ENCODE measurements around the gene ZNF804B. TPM values are rescaled to one million over a fixed set of nuclear protein-coding genes. Genes with fewer than 3 reads are reported as not detected.

The ZNF804B gene
- total RNA-seq, 1 donor from 2014 or later = not detected

GRCh38 chr7:88942815-88943501, 183.5 kb downstream of the ZNF804B start:
- Mint-ChIP-seq H3K4me3 (ENCODE audit: low read depth) (no peak overlapping the region), H3K27me3 (ENCODE audit: low read depth) (no peaks in the 10 kb centered on the region), H3K4me1 (ENCODE audit: low read depth) (no peaks in the 10 kb centered on the region), H3K9me3 (no peaks in the 10 kb centered on the region), H3K27ac (no peak overlapping the region), H3K36me3 (ENCODE audit: low read depth) (no peaks in the 10 kb centered on the region)
- DNase-seq (ENCODE audit: low spot score) = no peak
- intact Hi-C loops (cut with micrococcal nuclease) = no loop called here

GRCh38 chr7:88951826-88952225, 192.3 kb downstream of the ZNF804B start:
- no peak for DNase-seq (ENCODE audit: low spot score)
- no peaks in the 10 kb centered on the region for H3K4me1 Mint-ChIP-seq (ENCODE audit: low read depth)
- no peaks in the 10 kb centered on the region for H3K27me3 Mint-ChIP-seq (ENCODE audit: low read depth)
- H3K4me3 Mint-ChIP-seq (ENCODE audit: low read depth) = no peak overlapping the region
- intact Hi-C loops (cut with micrococcal nuclease) = no loop called here
- no peaks in the 10 kb centered on the region for H3K36me3 Mint-ChIP-seq (ENCODE audit: low read depth)
- no peaks in the 10 kb centered on the region for H3K9me3 Mint-ChIP-seq
- H3K27ac Mint-ChIP-seq = no peak overlapping the region

- no peak overlapping the region for H3K27ac Mint-ChIP-seq
- intact Hi-C loops (cut with micrococcal nuclease) = no loop called here
- H3K36me3 Mint-ChIP-seq (ENCODE audit: low read depth) = no peaks in the 10 kb centered on the region
- no peaks in the 10 kb centered on the region for H3K27me3 Mint-ChIP-seq (ENCODE audit: low read depth)
- no peaks in the 10 kb centered on the region for H3K9me3 Mint-ChIP-seq
- H3K4me1 Mint-ChIP-seq (ENCODE audit: low read depth) = no peaks in the 10 kb centered on the region
- no peak overlapping the region for H3K4me3 Mint-ChIP-seq (ENCODE audit: low read depth)
- no peak for DNase-seq (ENCODE audit: low spot score)
Observed at GRCh38 chr7:88964418-88964817, 204.9 kb downstream of the ZNF804B start.

- H3K27ac Mint-ChIP-seq = no peak overlapping the region
- intact Hi-C loops (cut with micrococcal nuclease) = no loop called here
- H3K4me1 Mint-ChIP-seq (ENCODE audit: low read depth) = no peaks in the 10 kb centered on the region
- no peaks in the 10 kb centered on the region for H3K9me3 Mint-ChIP-seq
- no peak overlapping the region for H3K4me3 Mint-ChIP-seq (ENCODE audit: low read depth)
- no peaks in the 10 kb centered on the region for H3K36me3 Mint-ChIP-seq (ENCODE audit: low read depth)
- DNase-seq (ENCODE audit: low spot score) = no peak
- H3K27me3 Mint-ChIP-seq (ENCODE audit: low read depth) = no peaks in the 10 kb centered on the region
Observed at GRCh38 chr7:88965371-88965770, 205.9 kb downstream of the ZNF804B start.

- Mint-ChIP-seq H3K4me1 (ENCODE audit: low read depth) (no peaks in the 10 kb centered on the region), H3K36me3 (ENCODE audit: low read depth) (no peaks in the 10 kb centered on the region), H3K27me3 (ENCODE audit: low read depth) (no peaks in the 10 kb centered on the region), H3K9me3 (no peaks in the 10 kb centered on the region), H3K4me3 (ENCODE audit: low read depth) (no peak overlapping the region), H3K27ac (no peak overlapping the region)
- DNase-seq (ENCODE audit: low spot score) = no peak
- intact Hi-C loops (cut with micrococcal nuclease) = no loop called here
Observed at GRCh38 chr7:88967432-88967831, 207.9 kb downstream of the ZNF804B start.

- no peaks in the 10 kb centered on the region for H3K27me3 Mint-ChIP-seq (ENCODE audit: low read depth)
- intact Hi-C loops (cut with micrococcal nuclease) = no loop called here
- H3K27ac Mint-ChIP-seq = no peak overlapping the region
- no peaks in the 10 kb centered on the region for H3K36me3 Mint-ChIP-seq (ENCODE audit: low read depth)
- no peak overlapping the region for H3K4me3 Mint-ChIP-seq (ENCODE audit: low read depth)
- DNase-seq (ENCODE audit: low spot score) = no peak
- H3K9me3 Mint-ChIP-seq = no peaks in the 10 kb centered on the region
- no peaks in the 10 kb centered on the region for H3K4me1 Mint-ChIP-seq (ENCODE audit: low read depth)
Observed at GRCh38 chr7:88969167-88969566, 209.7 kb downstream of the ZNF804B start.

GRCh38 chr7:88985295-88985694, 225.8 kb downstream of the ZNF804B start:
- no peak for DNase-seq (ENCODE audit: low spot score)
- H3K9me3 Mint-ChIP-seq = no peaks in the 10 kb centered on the region
- no peaks in the 10 kb centered on the region for H3K36me3 Mint-ChIP-seq (ENCODE audit: low read depth)
- H3K4me3 Mint-ChIP-seq (ENCODE audit: low read depth) = no peak overlapping the region
- no peaks in the 10 kb centered on the region for H3K27me3 Mint-ChIP-seq (ENCODE audit: low read depth)
- intact Hi-C loops (cut with micrococcal nuclease) = no loop called here
- no peaks in the 10 kb centered on the region for H3K4me1 Mint-ChIP-seq (ENCODE audit: low read depth)
- H3K27ac Mint-ChIP-seq = no peak overlapping the region

GRCh38 chr7:89001306-89001705, 241.8 kb downstream of the ZNF804B start:
- no peak overlapping the region for H3K27ac Mint-ChIP-seq

GRCh38 chr7:89002981-89003956, 243.8 kb downstream of the ZNF804B start:
- H3K4me1 Mint-ChIP-seq (ENCODE audit: low read depth) = peaks cover 16% of the 10 kb centered on the region
- intact Hi-C loops (cut with micrococcal nuclease) = loop anchor here (2.0 to 10.0 kb wide), 2 partner anchors 26 to 1422 kb away; no protein-coding TSS in a partner anchor
- H3K4me3 Mint-ChIP-seq (ENCODE audit: low read depth) = peak overlapping the region; percentile 69
- DNase-seq (ENCODE audit: low spot score) = no peak
- H3K27me3 Mint-ChIP-seq (ENCODE audit: low read depth) = peaks cover 5% of the 10 kb centered on the region
- H3K36me3 Mint-ChIP-seq (ENCODE audit: low read depth) = no peaks in the 10 kb centered on the region
- H3K27ac Mint-ChIP-seq = peak overlapping the region; percentile 82
- no peaks in the 10 kb centered on the region for H3K9me3 Mint-ChIP-seq

More at GRCh38 chr7:89001306-89001705, 241.8 kb downstream of the ZNF804B start:
- Mint-ChIP-seq H3K36me3 (ENCODE audit: low read depth) (no peaks in the 10 kb centered on the region), H3K9me3 (no peaks in the 10 kb centered on the region), H3K4me3 (ENCODE audit: low read depth) (no peak overlapping the region), H3K27me3 (ENCODE audit: low read depth) (peaks cover 11% of the 10 kb centered on the region), H3K4me1 (ENCODE audit: low read depth) (peaks cover 16% of the 10 kb centered on the region)
- DNase-seq (ENCODE audit: low spot score) = no peak
- intact Hi-C loops (cut with micrococcal nuclease) = loop anchor here (10.0 kb wide), 1 partner anchor 1423 kb away; no protein-coding TSS in a partner anchor

- no peaks in the 10 kb centered on the region for H3K36me3 Mint-ChIP-seq (ENCODE audit: low read depth)
- H3K9me3 Mint-ChIP-seq = no peaks in the 10 kb centered on the region
- peaks cover 4% of the 10 kb centered on the region for H3K27me3 Mint-ChIP-seq (ENCODE audit: low read depth)
- H3K27ac Mint-ChIP-seq = no peak overlapping the region
- H3K4me3 Mint-ChIP-seq (ENCODE audit: low read depth) = no peak overlapping the region
- DNase-seq (ENCODE audit: low spot score) = no peak
- intact Hi-C loops (cut with micrococcal nuclease) = no loop called here
- no peaks in the 10 kb centered on the region for H3K4me1 Mint-ChIP-seq (ENCODE audit: low read depth)
Observed at GRCh38 chr7:89012016-89012415, 252.5 kb downstream of the ZNF804B start.

GRCh38 chr7:89017695-89018094, 258.2 kb downstream of the ZNF804B start:
- Mint-ChIP-seq H3K36me3 (ENCODE audit: low read depth) (no peaks in the 10 kb centered on the region), H3K27me3 (ENCODE audit: low read depth) (no peaks in the 10 kb centered on the region), H3K27ac (no peak overlapping the region), H3K4me1 (ENCODE audit: low read depth) (no peaks in the 10 kb centered on the region), H3K9me3 (peaks cover 3% of the 10 kb centered on the region), H3K4me3 (ENCODE audit: low read depth) (no peak overlapping the region)
- no peak for DNase-seq (ENCODE audit: low spot score)
- intact Hi-C loops (cut with micrococcal nuclease) = no loop called here

- no peaks in the 10 kb centered on the region for H3K4me1 Mint-ChIP-seq (ENCODE audit: low read depth)
- intact Hi-C loops (cut with micrococcal nuclease) = no loop called here
- no peaks in the 10 kb centered on the region for H3K36me3 Mint-ChIP-seq (ENCODE audit: low read depth)
- H3K27me3 Mint-ChIP-seq (ENCODE audit: low read depth) = no peaks in the 10 kb centered on the region
- H3K27ac Mint-ChIP-seq = no peak overlapping the region
- no peak for DNase-seq (ENCODE audit: low spot score)
- peaks cover 3% of the 10 kb centered on the region for H3K9me3 Mint-ChIP-seq
- no peak overlapping the region for H3K4me3 Mint-ChIP-seq (ENCODE audit: low read depth)
Observed at GRCh38 chr7:89021741-89022140, 262.2 kb downstream of the ZNF804B start.

- intact Hi-C loops (cut with micrococcal nuclease) = no loop called here
- DNase-seq (ENCODE audit: low spot score) = no peak
- Mint-ChIP-seq H3K4me1 (ENCODE audit: low read depth) (no peaks in the 10 kb centered on the region), H3K9me3 (no peaks in the 10 kb centered on the region), H3K27me3 (ENCODE audit: low read depth) (no peaks in the 10 kb centered on the region), H3K36me3 (ENCODE audit: low read depth) (no peaks in the 10 kb centered on the region), H3K27ac (no peak overlapping the region), H3K4me3 (ENCODE audit: low read depth) (no peak overlapping the region)
Observed at GRCh38 chr7:89023206-89023605, 263.7 kb downstream of the ZNF804B start.

All from activated T-helper 2 cell treated with anti-CD3 and anti-CD28 coated beads, Interferon-gamma antibody, Interleukin-2, Interleukin-4, amounts not matched to agents 10 μg/mL and 5 μg/mL and 100 μg/mL, durations not matched to agents 14 hours and 24 hours and 36 hours (primary cell).